ENCODE measurements around the gene TTC33.

Gene TTC33, protein sequence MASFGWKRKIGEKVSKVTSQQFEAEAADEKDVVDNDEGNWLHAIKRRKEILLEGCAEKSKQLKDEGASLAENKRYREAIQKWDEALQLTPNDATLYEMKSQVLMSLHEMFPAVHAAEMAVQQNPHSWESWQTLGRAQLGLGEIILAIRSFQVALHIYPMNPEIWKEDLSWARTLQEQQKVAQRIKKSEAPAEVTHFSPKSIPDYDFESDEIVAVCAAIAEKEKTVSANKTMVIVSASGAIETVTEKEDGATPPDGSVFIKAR

GRCh38 chr5:40755407-40756365 lies at the start of gene TTC33:
Gene TTC33, minus strand, starts transcription at chr5:40755961. Its CDS starts 8,943 bp downstream, at chr5:40747018.
- no peaks in the 10 kb centered on the region for H3K27me3 ChIP-seq (ENCODE audit: insufficient read depth, insufficient read length)
- DNase-seq (ENCODE audit: low read depth, low spot score) = peak; percentile 86
- H3K4me1 ChIP-seq (ENCODE audit: insufficient read depth, insufficient read length) = no peaks in the 10 kb centered on the region
- peak within 1 kb of the TSS; percentile 86 for H3K9ac ChIP-seq (ENCODE audit: insufficient read length, low read depth)
- TF ChIP-seq ZNF274 (IDR thresholded peaks at IDR 0.05; ENCODE audit: low read depth, low read length) = no peak
- no peak for TF ChIP-seq YY1 (IDR thresholded peaks at IDR 0.05; ENCODE audit: insufficient read depth, insufficient read length)
- TF ChIP-seq SUZ12 (IDR thresholded peaks at IDR 0.05; ENCODE audit: extremely low read depth, insufficient read depth, insufficient read length) = no peak
- H3K36me3 ChIP-seq (ENCODE audit: insufficient read depth, insufficient read length, low read length) = no peaks in the 10 kb centered on the region
- H3K4me3 ChIP-seq (ENCODE audit: insufficient read length, low read depth) = peak within 1 kb of the TSS; percentile 82
- H3K9me3 ChIP-seq (ENCODE audit: insufficient read depth, low read length) = no peaks in the 10 kb centered on the region

- DNase-seq (ENCODE audit: low read depth, low spot score) = no peak
- Histone ChIP-seq H3K27me3 (ENCODE audit: insufficient read depth, insufficient read length) (no peaks in the 10 kb centered on the region), H3K4me1 (ENCODE audit: insufficient read depth, insufficient read length) (no peaks in the 10 kb centered on the region), H3K4me3 (ENCODE audit: insufficient read length, low read depth) (no peak overlapping the region), H3K36me3 (ENCODE audit: insufficient read depth, insufficient read length, low read length) (no peaks in the 10 kb centered on the region), H3K9ac (ENCODE audit: insufficient read length, low read depth) (no peak overlapping the region), H3K9me3 (ENCODE audit: insufficient read depth, low read length) (no peaks in the 10 kb centered on the region)
- TF ChIP-seq ZNF274 (IDR thresholded peaks at IDR 0.05; ENCODE audit: low read depth, low read length) (no peak), SUZ12 (IDR thresholded peaks at IDR 0.05; ENCODE audit: extremely low read depth, insufficient read depth, insufficient read length) (no peak), YY1 (IDR thresholded peaks at IDR 0.05; ENCODE audit: insufficient read depth, insufficient read length) (no peak)
Observed at GRCh38 chr5:40801771-40802562, 46.2 kb upstream of the TTC33 start.

GRCh38 chr5:40799258-40799657 lies 43.5 kb upstream of the TTC33 start:
- TF ChIP-seq YY1 (IDR thresholded peaks at IDR 0.05; ENCODE audit: insufficient read depth, insufficient read length) (no peak), SUZ12 (IDR thresholded peaks at IDR 0.05; ENCODE audit: extremely low read depth, insufficient read depth, insufficient read length) (no peak), ZNF274 (IDR thresholded peaks at IDR 0.05; ENCODE audit: low read depth, low read length) (no peak)
- H3K9ac ChIP-seq (ENCODE audit: insufficient read length, low read depth) = peak overlapping the region; percentile 46
- peak overlapping the region; percentile 47 for H3K4me3 ChIP-seq (ENCODE audit: insufficient read length, low read depth)
- no peaks in the 10 kb centered on the region for H3K4me1 ChIP-seq (ENCODE audit: insufficient read depth, insufficient read length)
- no peaks in the 10 kb centered on the region for H3K27me3 ChIP-seq (ENCODE audit: insufficient read depth, insufficient read length)
- peaks cover 7% of the 10 kb centered on the region for H3K36me3 ChIP-seq (ENCODE audit: insufficient read depth, insufficient read length, low read length)
- no peaks in the 10 kb centered on the region for H3K9me3 ChIP-seq (ENCODE audit: insufficient read depth, low read length)
- no peak for DNase-seq (ENCODE audit: low read depth, low spot score)

GRCh38 chr5:40798801-40799210 lies 43.0 kb upstream of the TTC33 start:
- DNase-seq (ENCODE audit: low read depth, low spot score) = no peak
- TF ChIP-seq ZNF274 (IDR thresholded peaks at IDR 0.05; ENCODE audit: low read depth, low read length) (no peak), YY1 (IDR thresholded peaks at IDR 0.05; ENCODE audit: insufficient read depth, insufficient read length) (no peak), SUZ12 (IDR thresholded peaks at IDR 0.05; ENCODE audit: extremely low read depth, insufficient read depth, insufficient read length) (no peak)
- H3K4me3 ChIP-seq (ENCODE audit: insufficient read length, low read depth) = peak overlapping the region; percentile 47
- no peaks in the 10 kb centered on the region for H3K4me1 ChIP-seq (ENCODE audit: insufficient read depth, insufficient read length)
- H3K9me3 ChIP-seq (ENCODE audit: insufficient read depth, low read length) = no peaks in the 10 kb centered on the region
- H3K9ac ChIP-seq (ENCODE audit: insufficient read length, low read depth) = peak overlapping the region; percentile 75
- H3K27me3 ChIP-seq (ENCODE audit: insufficient read depth, insufficient read length) = no peaks in the 10 kb centered on the region
- H3K36me3 ChIP-seq (ENCODE audit: insufficient read depth, insufficient read length, low read length) = peaks cover 7% of the 10 kb centered on the region

DNA sequence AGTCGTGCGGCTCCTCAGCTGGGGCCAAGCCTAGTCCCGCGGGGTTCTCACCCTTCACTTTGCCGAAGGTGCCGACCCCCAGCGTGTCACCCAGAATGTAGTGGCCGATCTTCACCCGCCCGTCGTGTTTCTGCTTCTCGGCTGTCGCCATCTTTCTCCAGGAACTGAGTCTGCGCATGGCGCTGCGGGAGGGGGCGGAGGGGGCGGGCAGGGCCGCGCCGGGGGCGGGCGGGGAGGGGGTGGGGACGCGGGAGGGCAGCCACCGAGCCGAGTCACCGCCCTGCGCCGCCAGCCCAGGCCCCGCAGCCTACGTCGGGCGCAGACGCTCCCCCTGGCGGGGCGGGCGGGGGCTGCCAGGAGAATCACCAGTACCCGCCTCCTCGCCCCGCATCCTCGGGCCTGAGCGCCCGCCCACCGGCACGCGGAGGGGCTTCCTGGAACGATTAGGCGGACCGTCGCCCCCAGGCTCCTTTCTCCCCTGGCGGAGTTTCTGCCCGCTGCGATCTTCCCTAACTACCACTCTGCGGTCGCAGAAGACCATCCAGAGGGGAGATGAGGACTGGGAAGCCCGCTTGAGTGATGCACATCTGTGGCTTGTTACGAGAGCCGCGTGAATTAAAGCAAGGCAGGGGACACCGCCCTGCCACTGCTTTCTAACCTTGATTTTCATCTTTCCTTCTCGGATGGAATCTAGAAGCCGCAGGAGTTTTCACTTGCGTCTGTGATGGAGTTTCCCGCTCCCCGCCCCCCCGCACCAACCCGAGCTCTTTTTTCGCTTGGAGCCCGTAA lies 42.4 kb upstream of the TTC33 start, which contains the start of gene PRKAA1:
Gene PRKAA1, minus strand, starts transcription at position 363 of the 789 bp plus-strand sequence. Its CDS starts 185 bp downstream, at position 178.
- Histone ChIP-seq H3K9me3 (ENCODE audit: insufficient read depth, low read length) (no peaks in the 10 kb centered on the region), H3K36me3 (ENCODE audit: insufficient read depth, insufficient read length, low read length) (peaks cover 7% of the 10 kb centered on the region), H3K4me1 (ENCODE audit: insufficient read depth, insufficient read length) (no peaks in the 10 kb centered on the region), H3K27me3 (ENCODE audit: insufficient read depth, insufficient read length) (no peaks in the 10 kb centered on the region), H3K4me3 (ENCODE audit: insufficient read length, low read depth) (peak within 1 kb of the TSS; percentile 80), H3K9ac (ENCODE audit: insufficient read length, low read depth) (peak within 1 kb of the TSS; percentile 89)
- DNase-seq (ENCODE audit: low read depth, low spot score) = peak; percentile 72
- TF ChIP-seq YY1 (IDR thresholded peaks at IDR 0.05; ENCODE audit: insufficient read depth, insufficient read length) (peak; percentile 57), ZNF274 (IDR thresholded peaks at IDR 0.05; ENCODE audit: low read depth, low read length) (no peak), SUZ12 (IDR thresholded peaks at IDR 0.05; ENCODE audit: extremely low read depth, insufficient read depth, insufficient read length) (no peak)

All from NT2/D1 (cell line).